ENCODE measurements around the gene RSKR.
"Not testable (repeated sequence)": the region's sequence is repeated elsewhere in the genome, so short reads cannot be mapped to it uniquely, and the experiment has no call there.

RSKR gene

DNA sequence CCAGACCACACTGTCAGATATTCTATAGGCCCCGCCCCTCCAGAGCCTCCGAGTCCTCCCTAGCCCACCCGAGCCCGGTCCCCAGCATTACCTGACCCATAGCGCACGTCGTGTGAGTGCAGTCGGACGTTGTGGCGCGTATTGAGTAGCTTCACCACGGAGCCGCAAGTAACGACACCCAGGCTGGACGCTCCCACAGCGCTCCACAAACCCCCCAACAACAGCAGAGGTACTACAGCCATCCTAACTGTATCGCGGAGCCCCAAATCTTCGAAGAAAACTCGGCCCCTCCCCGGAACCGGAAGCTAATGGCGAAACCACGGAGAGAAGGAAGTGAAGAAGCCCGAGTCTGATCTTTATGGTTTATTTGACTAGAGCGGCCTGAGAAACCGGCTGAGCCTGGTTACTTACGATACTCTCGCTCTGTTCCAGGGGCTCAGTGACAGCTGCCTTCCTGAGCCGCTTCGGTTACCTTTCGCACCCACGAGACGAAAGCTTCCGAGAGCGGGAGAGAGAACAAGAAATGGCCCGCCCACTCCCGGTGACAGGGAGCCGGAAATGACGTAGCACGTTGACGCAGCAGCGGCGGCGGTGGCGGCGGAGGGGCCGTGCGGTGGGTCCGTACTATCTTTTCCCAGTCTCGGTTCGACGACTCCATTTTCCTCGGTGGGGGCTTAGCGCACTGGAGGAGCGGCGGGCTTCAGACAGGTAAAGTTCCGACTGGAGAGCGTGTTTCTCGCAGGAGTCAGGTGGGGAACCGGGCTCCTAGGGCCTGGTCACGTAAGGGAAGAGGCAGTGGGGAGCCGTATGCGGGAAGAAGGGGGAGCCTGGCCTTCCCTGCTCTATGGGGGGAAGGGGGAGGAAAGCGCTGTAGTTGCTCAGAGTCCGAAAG lies 47.9 kb upstream of the RSKR start, which contains the start of the genes SDF2 and SUPT6H:
Gene SDF2 (minus strand): TSS at position 272 of the 892 bp plus-strand sequence. CDS start 30 bp downstream, at position 242.
Gene SUPT6H (plus strand): TSS at position 571 of the 892 bp plus-strand sequence. CDS start 11,197 bp downstream, outside the sequence.
- H3K79me1 ChIP-seq (replicated peaks; ENCODE audit: low read length, poor library complexity, severe bottlenecking), result peaks cover 3% of the 10 kb centered on the region
- H2BK120ac ChIP-seq (ENCODE audit: low read depth, low read length), result peak within 1 kb of the TSS; percentile 86
- peak within 1 kb of the TSS; percentile 94 to 96 for H3K18ac ChIP-seq (ENCODE audit: low read depth in 1 of 2, low read length in 2 of 2)
- peak within 1 kb of the TSS; percentile 98 for H3K9ac ChIP-seq (ENCODE audit: low read length)
- H3K4me2 ChIP-seq (ENCODE audit: low read length, poor library complexity, severe bottlenecking), result peak within 1 kb of the TSS; percentile 85
- peak within 1 kb of the TSS; percentile 84 for H2AFZ ChIP-seq (ENCODE audit: low read depth, low read length)
- H4K91ac ChIP-seq (ENCODE audit: low read length), result peak within 1 kb of the TSS; percentile 90
- H2BK12ac ChIP-seq (ENCODE audit: low read length in 2 of 2), result peak within 1 kb of the TSS in 1 of 2 experiments; percentile 57
- no peaks in the 10 kb centered on the region for H3K27me3 ChIP-seq (ENCODE audit: control insufficient read depth in 1 of 2, insufficient read depth in 1 of 2, low read length in 2 of 2)
- peaks cover 34% of the 10 kb centered on the region in 2 experiments for H3K36me3 ChIP-seq (ENCODE audit: control insufficient read depth in 1 of 2, insufficient read depth in 2 of 2, low read depth in 1 of 2, low read length in 2 of 2)
- H4K8ac ChIP-seq (ENCODE audit: low read length), result peak within 1 kb of the TSS; percentile 92
- peak within 1 kb of the TSS; percentile 12 to 98 for H3K23ac ChIP-seq (ENCODE audit: low read length in 2 of 2)
- H2BK5ac ChIP-seq (ENCODE audit: low read depth, low read length, poor library complexity, severe bottlenecking), result peak within 1 kb of the TSS; percentile 85
- H3K4me3 ChIP-seq (ENCODE audit: insufficient read depth in 1 of 2, low read depth in 1 of 2, low read length in 2 of 2), result peak within 1 kb of the TSS; percentile 92 to 95
- peak within 1 kb of the TSS; percentile 95 for H3K27ac ChIP-seq (ENCODE audit: low read length, poor library complexity, severe bottlenecking)
- peak within 1 kb of the TSS; percentile 67 to 91 for H3K4ac ChIP-seq (ENCODE audit: low read depth in 1 of 2, low read length in 2 of 2)
- DNase-seq, result peak; percentile 94
- H3K9me3 ChIP-seq (ENCODE audit: control insufficient read depth, low read length), result no peaks in the 10 kb centered on the region
- H3K14ac ChIP-seq (ENCODE audit: low read length in 2 of 2), result peak within 1 kb of the TSS in 1 of 2 experiments; percentile 97
- H2AK5ac ChIP-seq (ENCODE audit: low read length, severe bottlenecking), result no peak within 1 kb of the TSS
- H2BK15ac ChIP-seq (ENCODE audit: low read depth, poor library complexity, severe bottlenecking), result peak within 1 kb of the TSS; percentile 76
- H3K4me1 ChIP-seq (ENCODE audit: control insufficient read depth, insufficient read depth, low read depth, low read length), result peaks cover 7% of the 10 kb centered on the region
- under 1% methylated on average over 65 of the region's 66 CpGs for WGBS

DNA sequence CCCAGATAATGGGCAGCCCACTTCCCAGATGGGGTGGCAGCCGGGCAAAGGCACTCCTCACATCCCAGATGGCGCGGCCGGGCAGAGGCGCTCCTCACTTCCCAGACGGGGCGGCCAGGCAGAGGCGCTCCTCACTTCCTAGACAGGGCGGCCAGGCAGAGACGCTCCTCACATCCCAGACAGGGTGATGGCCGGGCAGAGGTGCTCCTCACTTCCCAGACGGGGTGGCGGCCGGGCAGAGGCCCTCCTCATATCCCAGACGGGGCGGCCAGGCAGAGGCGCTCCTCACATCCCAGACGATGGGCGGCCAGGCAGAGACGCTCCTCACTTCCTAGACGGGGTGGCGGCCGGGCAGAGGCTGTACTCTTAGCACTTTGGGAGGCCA lies 45.5 kb upstream of the RSKR start:
- H3K4ac ChIP-seq (ENCODE audit: low read depth in 1 of 2, low read length in 2 of 2); H3K23ac ChIP-seq (ENCODE audit: low read length in 2 of 2); H4K91ac ChIP-seq (ENCODE audit: low read length); H3K9me3 ChIP-seq (ENCODE audit: control insufficient read depth, low read length); H3K4me2 ChIP-seq (ENCODE audit: low read length, poor library complexity, severe bottlenecking); H3K4me3 ChIP-seq (ENCODE audit: insufficient read depth in 1 of 2, low read depth in 1 of 2, low read length in 2 of 2); H2BK5ac ChIP-seq (ENCODE audit: low read depth, low read length, poor library complexity, severe bottlenecking); H3K27me3 ChIP-seq (ENCODE audit: control insufficient read depth in 1 of 2, insufficient read depth in 1 of 2, low read length in 2 of 2); H2BK12ac ChIP-seq (ENCODE audit: low read length in 2 of 2); H3K9ac ChIP-seq (ENCODE audit: low read length); DNase-seq; H2AK5ac ChIP-seq (ENCODE audit: low read length, severe bottlenecking); H2AFZ ChIP-seq (ENCODE audit: low read depth, low read length); H2BK120ac ChIP-seq (ENCODE audit: low read depth, low read length); H3K14ac ChIP-seq (ENCODE audit: low read length in 2 of 2); H2BK15ac ChIP-seq (ENCODE audit: low read depth, poor library complexity, severe bottlenecking); H3K18ac ChIP-seq (ENCODE audit: low read depth in 1 of 2, low read length in 2 of 2); H4K8ac ChIP-seq (ENCODE audit: low read length); H3K4me1 ChIP-seq (ENCODE audit: control insufficient read depth, insufficient read depth, low read depth, low read length); H3K27ac ChIP-seq (ENCODE audit: low read length, poor library complexity, severe bottlenecking): not testable (repeated sequence)
- Histone ChIP-seq H3K36me3 (ENCODE audit: control insufficient read depth in 1 of 2, insufficient read depth in 2 of 2, low read depth in 1 of 2, low read length in 2 of 2) (peaks cover 27 to 32% of the 10 kb centered on the region in 2 experiments), H3K79me1 (replicated peaks; ENCODE audit: low read length, poor library complexity, severe bottlenecking) (peaks cover 10% of the 10 kb centered on the region)
- WGBS, result 97% methylated on average over 23 of the region's 23 CpGs

DNA sequence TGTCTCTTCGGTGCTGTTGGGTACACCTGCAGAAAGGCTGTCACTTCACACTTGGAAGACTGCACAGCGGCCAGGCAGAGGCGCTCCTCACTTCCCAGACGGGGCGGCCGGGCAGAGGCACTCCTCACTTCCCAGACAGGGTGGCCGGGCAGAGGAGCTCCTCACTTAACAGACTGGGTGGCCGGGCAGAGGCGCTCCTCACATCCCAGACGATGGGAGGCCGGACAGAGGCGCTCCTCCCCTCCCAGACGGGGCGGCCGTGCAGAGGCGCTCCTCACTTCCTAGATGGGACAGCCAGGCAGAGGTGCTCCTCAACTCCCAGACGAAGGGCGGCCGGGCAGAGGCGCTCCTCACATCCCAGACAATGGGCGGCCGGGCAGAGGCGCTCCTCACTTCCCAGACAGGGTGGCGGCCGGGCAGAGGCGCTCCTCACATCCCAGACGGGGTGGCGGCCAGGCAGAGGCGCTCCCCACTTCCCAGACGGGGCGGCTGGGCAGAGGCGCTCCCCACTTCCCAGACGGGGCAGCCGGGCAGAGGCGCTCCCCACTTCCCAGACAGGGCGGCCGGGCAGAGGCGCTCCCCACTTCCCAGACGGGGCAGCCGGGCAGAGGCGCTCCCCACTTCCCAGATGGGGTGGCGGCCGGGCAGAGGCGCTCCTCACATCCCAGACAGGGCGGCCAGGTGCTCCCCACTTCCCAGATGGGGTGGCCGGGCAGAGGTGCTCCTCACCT lies 44.9 kb upstream of the RSKR start:
- not testable (repeated sequence) for H3K9me3 ChIP-seq (ENCODE audit: control insufficient read depth, low read length); H3K18ac ChIP-seq (ENCODE audit: low read depth in 1 of 2, low read length in 2 of 2); H2BK15ac ChIP-seq (ENCODE audit: low read depth, poor library complexity, severe bottlenecking); H3K4me1 ChIP-seq (ENCODE audit: control insufficient read depth, insufficient read depth, low read depth, low read length); H2BK120ac ChIP-seq (ENCODE audit: low read depth, low read length); H2BK5ac ChIP-seq (ENCODE audit: low read depth, low read length, poor library complexity, severe bottlenecking); H2AK5ac ChIP-seq (ENCODE audit: low read length, severe bottlenecking); H3K23ac ChIP-seq (ENCODE audit: low read length in 2 of 2); H3K14ac ChIP-seq (ENCODE audit: low read length in 2 of 2); H4K91ac ChIP-seq (ENCODE audit: low read length); H3K4me2 ChIP-seq (ENCODE audit: low read length, poor library complexity, severe bottlenecking); H3K4me3 ChIP-seq (ENCODE audit: insufficient read depth in 1 of 2, low read depth in 1 of 2, low read length in 2 of 2); H3K27ac ChIP-seq (ENCODE audit: low read length, poor library complexity, severe bottlenecking); H2BK12ac ChIP-seq (ENCODE audit: low read length in 2 of 2); H3K9ac ChIP-seq (ENCODE audit: low read length); H3K27me3 ChIP-seq (ENCODE audit: control insufficient read depth in 1 of 2, insufficient read depth in 1 of 2, low read length in 2 of 2); H4K8ac ChIP-seq (ENCODE audit: low read length); H3K4ac ChIP-seq (ENCODE audit: low read depth in 1 of 2, low read length in 2 of 2); DNase-seq; H2AFZ ChIP-seq (ENCODE audit: low read depth, low read length)
- Histone ChIP-seq H3K36me3 (ENCODE audit: control insufficient read depth in 1 of 2, insufficient read depth in 2 of 2, low read depth in 1 of 2, low read length in 2 of 2) (peaks cover 29 to 32% of the 10 kb centered on the region in 2 experiments), H3K79me1 (replicated peaks; ENCODE audit: low read length, poor library complexity, severe bottlenecking) (peaks cover 10% of the 10 kb centered on the region)
- 97% methylated on average over 44 of the region's 46 CpGs for WGBS

DNA sequence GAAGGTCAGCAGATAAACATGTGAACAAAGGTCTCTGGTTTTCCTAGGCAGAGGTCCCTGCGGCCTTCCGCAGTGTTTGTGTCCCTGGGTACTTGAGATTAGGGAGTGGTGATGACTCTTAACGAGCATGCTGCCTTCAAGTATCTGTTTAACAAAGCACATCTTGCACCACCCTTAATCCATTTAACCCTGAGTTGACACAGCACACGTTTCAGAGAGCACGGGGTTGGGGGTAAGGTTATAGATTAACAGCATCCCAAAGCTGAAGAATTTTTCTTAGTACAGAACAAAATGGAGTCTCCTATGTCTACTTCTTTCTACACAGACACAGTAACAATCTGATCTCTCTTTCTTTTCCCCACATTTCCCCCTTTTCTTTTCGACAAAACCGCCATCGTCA lies 44.4 kb upstream of the RSKR start:
- not testable (repeated sequence) for H3K4me3 ChIP-seq (ENCODE audit: insufficient read depth in 1 of 2, low read depth in 1 of 2, low read length in 2 of 2); H4K91ac ChIP-seq (ENCODE audit: low read length); H3K27me3 ChIP-seq (ENCODE audit: control insufficient read depth in 1 of 2, insufficient read depth in 1 of 2, low read length in 2 of 2); H2BK5ac ChIP-seq (ENCODE audit: low read depth, low read length, poor library complexity, severe bottlenecking); H3K18ac ChIP-seq (ENCODE audit: low read depth in 1 of 2, low read length in 2 of 2); H3K14ac ChIP-seq (ENCODE audit: low read length in 2 of 2); H3K4me1 ChIP-seq (ENCODE audit: control insufficient read depth, insufficient read depth, low read depth, low read length); H4K8ac ChIP-seq (ENCODE audit: low read length); H2BK12ac ChIP-seq (ENCODE audit: low read length in 2 of 2); H3K9me3 ChIP-seq (ENCODE audit: control insufficient read depth, low read length); H3K23ac ChIP-seq (ENCODE audit: low read length in 2 of 2); H2BK120ac ChIP-seq (ENCODE audit: low read depth, low read length); H3K4me2 ChIP-seq (ENCODE audit: low read length, poor library complexity, severe bottlenecking); H2AK5ac ChIP-seq (ENCODE audit: low read length, severe bottlenecking); H3K4ac ChIP-seq (ENCODE audit: low read depth in 1 of 2, low read length in 2 of 2); DNase-seq; H3K27ac ChIP-seq (ENCODE audit: low read length, poor library complexity, severe bottlenecking); H3K9ac ChIP-seq (ENCODE audit: low read length); H2AFZ ChIP-seq (ENCODE audit: low read depth, low read length); H2BK15ac ChIP-seq (ENCODE audit: low read depth, poor library complexity, severe bottlenecking)
- peaks cover 11% of the 10 kb centered on the region for H3K79me1 ChIP-seq (replicated peaks; ENCODE audit: low read length, poor library complexity, severe bottlenecking)
- 98% methylated on average over 3 of the region's 8 CpGs for WGBS
- peaks cover 35% of the 10 kb centered on the region in 2 experiments for H3K36me3 ChIP-seq (ENCODE audit: control insufficient read depth in 1 of 2, insufficient read depth in 2 of 2, low read depth in 1 of 2, low read length in 2 of 2)
